PC-9 (cell line): Measurements from ENCODE around the gene CPED1. TPM values are rescaled to one million over a fixed set of nuclear protein-coding genes. Genes with fewer than 3 reads are reported as not detected.

Experiments
- BruUV-seq: library from RNA; stranded (reverse); fragments of 400-500 nt; replicated peaks from 2 replicates; lab custom pipeline; 2021; lab: Mats Ljungman, UMichigan
- CTCF ChIA-PET: fragments of 300-600 bp; sonication (Branson Sonifier 250); formaldehyde crosslinking; loops from one replicate; lab custom pipeline; 2022; ENCODE audit warnings: antibody characterized with exemption; lab: Charles Lee
- POLR2A ChIA-PET: fragments of 300-600 bp; sonication (Branson Sonifier 250); formaldehyde crosslinking; loops from one replicate; lab custom pipeline; 2022; ENCODE audit warnings: antibody characterized with exemption; ENCODE audit not compliant: unreplicated experiment; lab: Charles Lee
- DNase-seq, 2 experiments: peaks; one replicate each; pipeline versions ENCODE4 v3.0.0 to v3.0.0-alpha.2; 2015 to 2022; ENCODE audit warnings: mixed read lengths in 1 of 2
- H2AFZ ChIP-seq: fragments of 200-600 bp; sonication (generic); 2 replicates; pipeline ENCODE4 v1.8.1; 2017; ENCODE audit warnings: antibody characterized with exemption
- H3F3A ChIP-seq: fragments of 200-600 bp; sonication (generic); 2 replicates; pipeline ENCODE4 v1.8.1; 2017; ENCODE audit warnings: antibody characterized with exemption, mild to moderate bottlenecking, low read depth; ENCODE audit not compliant: insufficient read depth
- H3K27ac ChIP-seq: fragments of 200-600 bp; sonication (generic); 2 replicates; pipeline ENCODE4 v1.6.1; 2016; ENCODE audit warnings: mixed run types
- H3K27me3 ChIP-seq: fragments of 200-600 bp; sonication (generic); 2 replicates; pipeline ENCODE4 v1.6.1; 2016; ENCODE audit warnings: low read depth, mixed run types; ENCODE audit not compliant: insufficient read depth
- H3K36me3 ChIP-seq: fragments of 200-600 bp; sonication (generic); 2 replicates; pipeline ENCODE4 v1.6.1; 2016; ENCODE audit warnings: low read depth, mixed run types
- H3K4me1 ChIP-seq: fragments of 200-600 bp; sonication (generic); replicated peaks from 2 replicates; pipeline ENCODE4 v1.6.1; 2016; ENCODE audit warnings: mixed run types; ENCODE audit not compliant: insufficient read depth
- H3K4me2 ChIP-seq: fragments of 200-600 bp; sonication (generic); 2 replicates; pipeline ENCODE4 v1.6.1; 2017; ENCODE audit warnings: mixed run types
- H3K4me3 ChIP-seq: fragments of 200-600 bp; sonication (generic); 2 replicates; pipeline ENCODE4 v1.6.1; 2016; ENCODE audit warnings: mixed run types
- H3K79me2 ChIP-seq: fragments of 200-600 bp; sonication (generic); 2 replicates; pipeline ENCODE4 v1.6.1; 2017; ENCODE audit warnings: low read depth, mixed run types
- H3K9me2 ChIP-seq: fragments of 200-600 bp; sonication (generic); 2 replicates; pipeline ENCODE4 v1.8.1; 2017; ENCODE audit warnings: mild to moderate bottlenecking; ENCODE audit not compliant: insufficient read depth
- H3K9me3 ChIP-seq: fragments of 200-600 bp; sonication (generic); 2 replicates; pipeline ENCODE4 v1.8.1; 2016; ENCODE audit warnings: low read depth; ENCODE audit not compliant: insufficient read depth
- H4K20me1 ChIP-seq: fragments of 200-600 bp; sonication (generic); 2 replicates; pipeline ENCODE4 v1.8.1; 2017; ENCODE audit not compliant: insufficient read depth
- EZH2 ChIP-seq: fragments of 200-600 bp; sonication (generic); IDR thresholded peaks from 2 replicates; pipeline ENCODE4 v1.8.0; 2017; ENCODE audit warnings: antibody characterized with exemption, low read depth
- intact Hi-C: fragments of 100-400 bp; cut with micrococcal nuclease; formaldehyde crosslinking; loops from one replicate; pipeline ENCODE4 v1.10.0; 2022; ENCODE audit not compliant: unreplicated experiment
- total RNA-seq: library from RNA; stranded (reverse); gene quantifications from 2 replicates; pipeline ENCODE4 v1.2.3, GENCODE V29; 2021
- TF ChIP-seq, protein P1 (sequence below): fragments of 200-600 bp; sonication (generic); conservative IDR thresholded peaks from 2 replicates; pipeline ENCODE4 v1.6.1; 2017; ENCODE audit warnings: mixed run types, antibody characterized with exemption, mild to moderate bottlenecking, moderate library complexity

CPED1 gene
- total RNA-seq, 1 experiment from 2014 or later: 2.4 TPM

DNA sequence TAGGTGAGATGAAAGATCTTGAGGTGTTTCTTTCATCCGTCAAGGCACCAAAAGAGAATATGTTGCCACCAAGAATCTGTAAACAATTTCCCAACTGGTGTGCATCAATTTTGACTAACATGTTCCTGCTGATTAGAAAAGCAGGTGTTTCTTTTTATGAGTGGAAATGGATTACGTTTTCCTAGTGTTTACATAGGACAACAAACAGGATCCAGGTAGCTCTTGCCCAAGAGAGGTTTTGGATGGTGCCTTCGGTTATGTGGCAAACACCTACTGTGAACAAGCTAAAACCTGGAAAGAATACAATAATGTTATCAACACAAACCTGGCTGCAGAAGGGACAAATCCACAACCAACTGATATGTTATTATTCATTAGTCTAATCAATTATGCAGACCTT lies 286.7 kb downstream of the CPED1 start:
- no peak for DNase-seq
- no peaks in the 10 kb centered on the region for H3K4me1 ChIP-seq
- H4K20me1 ChIP-seq: no peaks in the 10 kb centered on the region
- H3F3A ChIP-seq: no peaks in the 10 kb centered on the region
- H2AFZ ChIP-seq: no peak overlapping the region
- intact Hi-C loops: no loop called here
- no TSS peak for BruUV-seq
- H3K4me2 ChIP-seq: no peak overlapping the region
- H3K9me3 ChIP-seq: no peaks in the 10 kb centered on the region
- no peak for TF ChIP-seq EZH2
- TF ChIP-seq, protein P1, sequence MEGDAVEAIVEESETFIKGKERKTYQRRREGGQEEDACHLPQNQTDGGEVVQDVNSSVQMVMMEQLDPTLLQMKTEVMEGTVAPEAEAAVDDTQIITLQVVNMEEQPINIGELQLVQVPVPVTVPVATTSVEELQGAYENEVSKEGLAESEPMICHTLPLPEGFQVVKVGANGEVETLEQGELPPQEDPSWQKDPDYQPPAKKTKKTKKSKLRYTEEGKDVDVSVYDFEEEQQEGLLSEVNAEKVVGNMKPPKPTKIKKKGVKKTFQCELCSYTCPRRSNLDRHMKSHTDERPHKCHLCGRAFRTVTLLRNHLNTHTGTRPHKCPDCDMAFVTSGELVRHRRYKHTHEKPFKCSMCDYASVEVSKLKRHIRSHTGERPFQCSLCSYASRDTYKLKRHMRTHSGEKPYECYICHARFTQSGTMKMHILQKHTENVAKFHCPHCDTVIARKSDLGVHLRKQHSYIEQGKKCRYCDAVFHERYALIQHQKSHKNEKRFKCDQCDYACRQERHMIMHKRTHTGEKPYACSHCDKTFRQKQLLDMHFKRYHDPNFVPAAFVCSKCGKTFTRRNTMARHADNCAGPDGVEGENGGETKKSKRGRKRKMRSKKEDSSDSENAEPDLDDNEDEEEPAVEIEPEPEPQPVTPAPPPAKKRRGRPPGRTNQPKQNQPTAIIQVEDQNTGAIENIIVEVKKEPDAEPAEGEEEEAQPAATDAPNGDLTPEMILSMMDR: no peak
- H3K27ac ChIP-seq: no peak overlapping the region
- H3K9me2 ChIP-seq: no peaks in the 10 kb centered on the region
- H3K27me3 ChIP-seq: no peaks in the 10 kb centered on the region
- CTCF ChIA-PET: no interaction called here
- POLR2A ChIA-PET: no interaction called here
- no peak overlapping the region for H3K4me3 ChIP-seq
- H3K36me3 ChIP-seq: no peaks in the 10 kb centered on the region
- no peaks in the 10 kb centered on the region for H3K79me2 ChIP-seq

GRCh38 chr7:121276313-121276712 lies 287.8 kb downstream of the CPED1 start:
- H3K4me2 ChIP-seq: no peak overlapping the region
- BruUV-seq: no TSS peak
- intact Hi-C loops: no loop called here
- no peaks in the 10 kb centered on the region for H3K9me2 ChIP-seq
- no peak overlapping the region for H3K27ac ChIP-seq
- H3K36me3 ChIP-seq: no peaks in the 10 kb centered on the region
- no peaks in the 10 kb centered on the region for H3K9me3 ChIP-seq
- no peak overlapping the region for H2AFZ ChIP-seq
- no peaks in the 10 kb centered on the region for H3K27me3 ChIP-seq
- no peak for DNase-seq
- no peaks in the 10 kb centered on the region for H4K20me1 ChIP-seq
- no peak for TF ChIP-seq EZH2
- TF ChIP-seq, protein P1: no peak
- no peaks in the 10 kb centered on the region for H3F3A ChIP-seq
- no peaks in the 10 kb centered on the region for H3K4me1 ChIP-seq
- ChIA-PET POLR2A (no interaction called here), CTCF (no interaction called here)
- H3K79me2 ChIP-seq: no peaks in the 10 kb centered on the region
- no peak overlapping the region for H3K4me3 ChIP-seq

DNA sequence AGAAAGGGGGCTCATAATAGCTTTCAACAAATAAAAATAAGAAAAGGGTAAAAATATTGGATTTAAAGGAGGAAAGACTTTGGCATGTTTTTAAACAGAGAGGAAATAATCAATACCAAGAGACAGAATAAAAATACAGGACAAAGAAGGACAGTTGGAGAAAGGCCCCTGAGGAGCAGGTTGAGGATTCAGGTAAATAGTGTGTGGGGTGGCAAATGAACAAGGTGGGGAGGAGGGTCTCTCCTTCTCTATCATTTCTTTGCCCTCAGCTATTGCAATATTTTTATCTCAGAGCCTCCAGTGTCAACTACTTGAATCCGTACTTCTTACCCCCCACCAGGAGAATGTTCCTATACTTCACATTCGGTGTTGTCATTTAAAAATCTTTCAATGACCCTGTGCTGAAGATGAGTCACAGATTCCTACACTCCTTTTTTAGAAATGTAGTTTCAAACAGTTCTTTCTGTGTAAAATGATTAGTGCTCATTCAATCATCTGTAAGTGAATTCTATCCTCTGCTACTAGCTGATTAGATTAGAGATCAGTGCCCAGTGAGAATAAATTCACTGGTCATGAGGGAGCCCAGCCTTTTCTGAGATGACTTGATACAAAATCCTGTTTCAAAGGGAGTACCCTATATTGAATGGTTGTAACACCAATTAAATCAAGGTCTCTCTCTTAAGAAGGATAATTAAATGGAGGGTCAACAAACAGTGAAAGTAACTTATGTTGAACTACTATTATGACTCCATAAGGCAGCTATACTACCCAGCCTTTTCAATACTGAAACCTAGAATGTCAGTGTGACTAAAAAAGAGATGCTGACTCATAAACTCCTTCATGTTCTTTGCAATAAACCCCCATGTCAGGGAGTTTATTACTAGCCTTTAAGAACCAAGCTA lies 289.9 kb downstream of the CPED1 start:
- DNase-seq: no peak
- Histone ChIP-seq H3K9me3 (no peaks in the 10 kb centered on the region), H3F3A (no peaks in the 10 kb centered on the region), H3K36me3 (no peaks in the 10 kb centered on the region), H3K27ac (no peak overlapping the region), H4K20me1 (no peaks in the 10 kb centered on the region), H2AFZ (no peak overlapping the region), H3K79me2 (no peaks in the 10 kb centered on the region), H3K4me1 (no peaks in the 10 kb centered on the region), H3K4me3 (no peak overlapping the region), H3K9me2 (no peaks in the 10 kb centered on the region), H3K4me2 (no peak overlapping the region), H3K27me3 (no peaks in the 10 kb centered on the region)
- TF ChIP-seq EZH2: no peak
- TF ChIP-seq, protein P1: no peak
- CTCF ChIA-PET: no interaction called here
- intact Hi-C loops: no loop called here
- no TSS peak for BruUV-seq
- POLR2A ChIA-PET: no interaction called here
